Activated CD8-positive, alpha-beta memory T cell treated with anti-CD3 and anti-CD28 coated beads for 4 hours (primary cell): ENCODE measurements around the gene RWDD2A.

ENCODE experiments used
- DNase-seq, 2 donors: peaks; one replicate each; pipeline ENCODE4 v3.0.0-alpha.2; 2020; ENCODE audit warnings: low read depth in 2 of 2

Gene RWDD2A

DNA sequence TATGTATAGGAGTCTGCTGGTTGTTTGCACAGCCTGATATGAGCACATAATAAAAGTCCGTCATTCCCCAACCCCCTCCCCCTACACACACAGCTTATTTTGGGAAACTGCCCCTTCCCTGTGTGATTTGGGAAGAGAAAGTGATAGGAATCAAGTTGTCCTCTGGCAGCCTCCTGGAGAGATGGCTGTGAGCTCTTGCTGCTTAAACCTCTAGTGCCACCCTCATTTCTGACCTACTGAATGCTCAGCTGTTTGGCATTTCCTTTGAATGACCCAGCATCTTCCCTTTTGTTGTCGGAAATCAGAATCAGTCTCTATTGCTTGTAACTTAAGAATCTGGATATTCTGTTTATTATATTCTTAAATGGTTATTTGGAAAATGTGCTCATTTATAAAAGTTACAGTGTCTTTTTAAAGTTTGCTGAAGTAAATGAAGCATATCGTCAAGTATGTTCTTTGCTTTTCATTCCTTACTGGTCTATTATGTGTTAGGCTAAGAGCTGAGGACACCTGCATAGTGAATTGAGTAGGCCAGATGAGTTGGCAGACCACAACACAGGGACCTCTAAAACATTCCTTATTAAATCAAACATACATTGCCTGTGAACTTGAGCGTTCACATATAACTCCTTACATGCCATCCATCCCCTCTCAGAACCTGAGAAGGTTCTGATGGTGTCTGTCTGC, 5.5 kb downstream of the RWDD2A start:
- no peak for DNase-seq

DNA sequence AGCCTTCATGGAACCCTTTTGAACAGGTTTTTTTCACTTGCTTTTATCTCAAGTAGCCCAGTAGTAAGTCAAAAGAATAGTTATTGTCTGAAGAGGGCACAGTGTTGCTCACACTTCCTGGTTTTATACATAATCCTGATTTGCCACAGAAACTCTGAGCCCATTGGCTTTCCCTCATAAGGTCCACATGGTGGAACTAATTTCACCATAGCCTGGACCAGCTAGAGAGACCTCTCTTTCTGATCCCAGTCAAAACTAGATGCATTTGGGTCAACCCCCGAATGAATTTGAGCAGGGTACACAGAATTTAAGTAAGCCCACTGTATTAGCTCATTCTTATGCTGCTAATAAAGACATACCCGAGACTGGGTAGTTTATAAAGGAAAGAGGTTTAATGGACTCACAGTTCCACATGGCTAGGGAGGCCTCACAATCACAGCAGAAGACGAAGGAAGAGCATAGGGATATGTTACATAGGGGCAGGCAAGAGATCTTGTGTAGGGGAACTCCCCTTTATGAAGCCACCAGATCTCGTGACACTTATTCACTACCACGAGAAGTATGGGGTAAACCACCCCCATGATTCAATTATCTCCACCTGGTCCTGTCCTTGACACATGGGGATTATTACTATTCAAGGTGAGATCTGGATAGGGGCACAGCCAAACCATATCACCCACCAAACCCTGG, 6.2 kb downstream of the RWDD2A start:
- no peak for DNase-seq

DNA sequence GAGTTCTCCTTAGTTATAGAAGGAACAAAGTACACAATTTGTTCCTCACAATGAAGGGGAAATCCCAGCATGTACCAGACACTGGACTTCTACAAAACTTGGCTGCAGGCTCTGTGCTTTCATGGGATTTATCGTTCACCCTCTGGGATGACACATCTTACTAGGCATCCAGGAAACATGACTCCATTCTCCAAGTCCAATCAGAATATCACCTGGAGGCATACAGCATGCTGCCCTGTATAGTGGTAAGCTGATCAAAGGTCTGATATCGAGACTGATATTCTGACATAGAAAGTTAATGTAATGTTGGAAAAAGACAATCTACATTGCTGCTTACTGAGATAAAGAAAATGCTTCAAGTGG, 6.7 kb downstream of the RWDD2A start:
- no peak for DNase-seq

DNA sequence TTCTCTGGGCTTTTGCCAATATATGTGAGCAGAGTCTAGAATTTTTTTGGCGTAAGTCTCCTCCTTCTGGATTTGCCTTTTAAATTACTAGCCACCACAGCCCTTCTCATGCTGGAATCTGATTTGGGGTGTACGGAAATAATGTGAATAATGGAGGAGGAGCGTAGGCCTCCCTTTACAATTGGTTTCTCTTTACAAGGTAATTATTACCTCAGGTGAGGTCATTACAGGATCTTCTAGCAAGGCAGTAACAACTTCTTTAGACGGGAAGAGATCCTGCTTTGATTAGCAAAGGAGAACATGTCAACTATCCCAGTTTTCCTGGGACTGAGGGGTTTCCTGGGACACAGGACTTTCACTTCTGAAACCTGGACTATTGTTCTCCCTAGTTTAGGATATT, 8.9 kb downstream of the RWDD2A start:
- no peak for DNase-seq

DNA sequence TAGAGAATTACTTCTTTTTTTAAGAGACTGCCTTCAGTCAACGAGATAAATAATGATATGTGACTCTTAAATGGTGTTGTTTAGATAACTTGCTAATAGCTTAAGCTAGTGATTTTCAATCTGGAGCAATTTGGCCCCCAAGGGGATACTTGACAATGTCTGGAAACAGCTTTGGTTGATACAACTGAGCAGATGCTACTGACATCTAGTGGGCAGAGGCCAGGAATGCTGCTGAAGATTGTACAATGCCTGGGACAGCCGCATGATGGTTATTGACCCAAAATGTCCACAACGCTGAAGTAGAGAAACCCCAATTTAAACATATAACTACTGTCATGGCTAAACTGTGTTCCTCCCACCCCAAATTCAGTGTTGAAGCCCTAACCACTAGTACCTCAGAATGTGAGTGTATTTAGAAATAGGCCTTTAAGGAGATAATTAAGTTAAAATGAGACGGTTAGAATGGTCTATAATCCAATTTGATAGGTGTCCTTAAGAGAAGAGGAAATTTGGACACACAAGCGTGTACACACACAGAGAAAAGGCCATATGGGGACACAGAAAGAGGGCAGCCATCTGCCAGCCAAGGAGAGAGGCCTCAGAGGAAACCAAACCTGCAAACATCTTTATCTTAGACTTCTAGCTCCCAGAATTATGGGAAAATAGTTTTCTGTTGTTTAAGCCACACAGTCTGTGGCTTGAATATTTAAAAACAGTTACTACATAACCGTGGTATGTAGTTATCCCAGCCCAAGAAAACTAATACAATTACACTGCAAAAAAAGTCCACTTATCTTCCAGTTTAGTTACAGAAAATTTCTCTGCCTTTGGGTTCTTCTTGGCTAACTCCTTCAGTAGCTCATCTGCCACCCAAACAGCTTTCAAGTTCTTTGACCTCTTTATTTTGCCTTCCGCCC, 22.2 kb downstream of the RWDD2A start:
- no peak for DNase-seq

DNA sequence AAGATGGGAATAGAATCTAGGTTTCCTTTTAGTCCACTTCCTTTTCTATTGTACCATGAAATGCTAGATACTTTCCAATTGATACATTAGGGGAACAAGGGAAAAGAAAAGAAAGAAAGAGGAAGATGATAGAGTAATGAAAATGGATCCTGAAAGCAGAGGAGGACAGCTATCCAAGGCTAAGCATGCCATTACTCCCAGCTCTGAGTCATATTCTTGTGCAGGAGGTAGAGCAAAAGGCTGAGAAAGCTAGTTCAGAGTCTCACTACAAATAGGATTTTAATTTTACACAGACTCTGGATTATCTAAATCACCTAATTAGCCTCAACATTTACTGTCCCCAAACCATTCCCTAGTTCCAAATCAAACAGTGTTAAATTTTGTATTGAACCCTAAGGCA, 23.6 kb downstream of the RWDD2A start:
- no peak for DNase-seq

DNA sequence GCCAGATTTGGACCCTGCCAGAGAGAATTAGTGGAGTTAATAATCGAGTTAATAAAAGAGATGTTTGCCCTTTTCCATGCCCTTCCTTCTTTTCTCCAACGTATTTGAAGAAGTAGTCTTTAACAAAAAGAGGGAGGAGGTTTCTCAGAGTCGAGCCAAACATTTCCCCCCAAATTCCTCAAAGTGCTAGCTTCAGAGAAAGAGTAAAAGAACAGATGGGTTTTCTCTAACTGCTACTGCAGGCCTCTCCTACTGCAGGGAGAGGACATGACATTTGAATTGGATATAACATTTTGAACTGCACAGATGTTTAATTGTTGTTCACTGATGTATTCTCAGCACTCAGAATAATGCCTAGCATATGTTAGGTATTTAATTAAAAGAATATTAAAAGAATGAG, 25.5 kb downstream of the RWDD2A start:
- DNase-seq = no peak

DNA sequence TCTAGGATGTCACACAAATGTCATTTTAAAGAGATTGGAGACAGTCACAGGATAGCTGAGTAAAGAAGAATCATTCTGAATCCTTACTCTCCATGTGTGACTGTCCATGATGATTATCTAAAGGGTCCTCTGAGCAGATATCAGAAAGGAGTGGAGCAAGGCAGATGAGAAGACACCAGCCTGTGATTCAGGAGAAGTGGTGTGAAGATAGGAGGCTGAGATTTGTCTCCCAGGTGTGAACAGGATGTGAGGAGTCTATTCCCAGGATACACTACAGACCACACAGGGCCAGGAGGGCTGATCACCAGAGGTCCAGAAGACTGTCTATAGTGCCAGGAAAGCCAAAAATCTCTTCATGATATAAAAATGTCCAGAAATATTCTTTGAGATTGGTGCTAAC, 27.0 kb downstream of the RWDD2A start:
- no peak for DNase-seq

DNA sequence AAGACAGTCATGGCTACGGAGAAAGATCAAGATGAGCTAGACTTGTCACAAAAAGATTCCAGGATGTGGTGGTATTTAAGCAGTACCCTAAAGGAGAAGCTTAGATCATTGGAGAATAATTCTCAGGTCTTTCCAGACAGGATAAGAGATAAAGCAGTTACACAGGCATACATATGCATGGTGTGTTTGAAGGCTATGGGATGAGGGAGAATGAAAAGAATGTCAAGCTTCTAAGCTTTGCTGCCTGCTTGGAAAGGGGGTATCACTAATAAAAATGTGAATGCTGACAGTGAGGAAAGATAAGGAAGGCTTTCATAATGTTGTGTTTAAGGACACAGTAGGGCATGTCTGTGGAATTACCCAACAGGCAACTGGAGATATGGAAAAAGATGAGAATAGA, 28.1 kb downstream of the RWDD2A start:
- DNase-seq = no peak

DNA sequence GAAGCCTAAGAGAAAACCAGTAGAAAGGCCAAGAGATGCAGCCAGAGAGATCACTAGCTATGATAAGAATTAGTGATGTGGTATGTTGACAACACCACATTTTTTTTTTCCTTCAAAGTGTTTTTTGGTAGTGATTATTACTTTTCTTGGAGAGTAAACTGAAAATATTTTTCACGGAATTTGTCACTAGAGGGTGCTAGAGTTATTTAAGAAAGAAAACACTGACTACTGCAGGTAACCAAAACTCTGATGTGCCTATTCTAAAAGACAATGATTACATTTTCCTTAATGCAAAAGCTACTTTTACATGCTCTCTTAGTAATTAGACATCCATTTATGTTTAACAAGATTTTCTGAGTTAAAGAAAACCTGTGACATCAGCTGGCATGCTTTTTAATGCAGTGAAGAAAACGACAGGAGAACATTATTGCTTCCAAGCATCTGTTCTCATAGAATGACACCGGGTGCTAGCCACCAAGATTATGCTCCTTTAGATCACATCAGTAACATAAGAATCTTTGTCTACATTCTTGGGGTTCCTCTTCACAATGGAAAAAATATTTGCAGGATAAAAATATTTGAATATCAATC, 28.8 kb downstream of the RWDD2A start:
- no peak for DNase-seq

DNA sequence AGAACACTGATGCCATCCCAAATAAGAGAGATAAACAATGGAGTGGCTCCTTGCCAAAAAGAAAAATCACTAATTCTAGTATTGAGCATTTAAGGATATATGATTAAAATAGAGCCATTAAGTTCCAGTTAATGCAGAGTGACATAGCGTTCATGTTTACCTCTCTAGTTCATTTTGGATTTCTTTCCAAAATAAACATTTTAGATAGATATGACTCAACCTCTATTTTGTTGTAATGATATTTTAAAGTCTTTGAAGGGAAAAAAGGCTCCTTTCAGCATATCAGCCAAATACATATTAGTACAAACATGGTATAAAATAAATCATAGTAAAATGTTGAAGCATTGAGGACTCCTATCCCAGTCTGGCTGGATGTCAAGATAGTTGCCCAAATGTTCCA, 33.4 kb downstream of the RWDD2A start:
- no peak for DNase-seq

DNA sequence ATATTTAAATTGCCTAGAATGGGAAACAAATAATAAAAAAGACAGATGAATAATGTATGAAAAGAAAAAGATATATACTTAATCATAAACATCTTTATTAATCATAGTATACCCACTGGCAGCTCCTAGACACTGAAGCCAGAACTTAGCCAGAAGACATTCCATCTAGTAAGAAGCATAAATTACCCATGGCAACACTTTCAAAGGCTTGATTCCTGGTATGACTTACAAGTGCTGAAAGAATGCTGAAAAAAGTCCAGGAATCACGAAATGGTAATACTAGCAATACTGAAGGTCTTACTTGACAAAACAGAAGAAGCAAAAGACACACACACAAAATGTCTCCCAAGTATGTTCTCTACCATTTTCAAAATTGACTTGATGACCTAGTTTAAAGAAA, 38.0 kb downstream of the RWDD2A start:
- DNase-seq = no peak

DNA sequence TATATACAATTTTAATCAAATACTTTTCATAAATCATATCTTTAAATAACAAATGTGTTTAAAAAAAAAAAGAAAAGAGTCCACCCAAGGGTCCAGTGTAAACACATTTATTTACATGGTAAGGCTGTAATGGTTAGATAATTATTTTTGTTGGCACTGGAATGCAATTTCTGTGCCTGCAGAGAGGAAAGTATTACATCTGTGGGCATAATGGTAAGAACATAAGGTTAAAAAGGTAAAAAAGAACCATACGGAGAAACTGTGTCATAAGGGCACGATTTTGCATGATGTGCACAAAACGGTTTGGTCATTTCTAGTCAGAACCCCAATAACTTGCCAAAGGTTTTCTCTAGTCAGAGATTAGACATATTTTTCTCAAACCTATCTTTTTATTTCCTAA, 54.3 kb downstream of the RWDD2A start:
- DNase-seq = no peak
